ENCODE measurements around the gene SLC39A6. TPM values are rescaled to one million over a fixed set of nuclear protein-coding genes. Genes with fewer than 3 reads are reported as not detected.

SLC39A6 gene
- total RNA-seq = 96.7 and 100 TPM in 2 replicates

GRCh38 chr18:36129300-36130038 lies at the start of gene SLC39A6, which contains the start of gene ELP2:
TSS of gene SLC39A6 (minus strand) at chr18:36129340. CDS start at chr18:36127007, 2,333 bp downstream.
TSS of gene ELP2 (plus strand) at chr18:36129899. CDS start at chr18:36129934, 35 bp downstream.

DNA sequence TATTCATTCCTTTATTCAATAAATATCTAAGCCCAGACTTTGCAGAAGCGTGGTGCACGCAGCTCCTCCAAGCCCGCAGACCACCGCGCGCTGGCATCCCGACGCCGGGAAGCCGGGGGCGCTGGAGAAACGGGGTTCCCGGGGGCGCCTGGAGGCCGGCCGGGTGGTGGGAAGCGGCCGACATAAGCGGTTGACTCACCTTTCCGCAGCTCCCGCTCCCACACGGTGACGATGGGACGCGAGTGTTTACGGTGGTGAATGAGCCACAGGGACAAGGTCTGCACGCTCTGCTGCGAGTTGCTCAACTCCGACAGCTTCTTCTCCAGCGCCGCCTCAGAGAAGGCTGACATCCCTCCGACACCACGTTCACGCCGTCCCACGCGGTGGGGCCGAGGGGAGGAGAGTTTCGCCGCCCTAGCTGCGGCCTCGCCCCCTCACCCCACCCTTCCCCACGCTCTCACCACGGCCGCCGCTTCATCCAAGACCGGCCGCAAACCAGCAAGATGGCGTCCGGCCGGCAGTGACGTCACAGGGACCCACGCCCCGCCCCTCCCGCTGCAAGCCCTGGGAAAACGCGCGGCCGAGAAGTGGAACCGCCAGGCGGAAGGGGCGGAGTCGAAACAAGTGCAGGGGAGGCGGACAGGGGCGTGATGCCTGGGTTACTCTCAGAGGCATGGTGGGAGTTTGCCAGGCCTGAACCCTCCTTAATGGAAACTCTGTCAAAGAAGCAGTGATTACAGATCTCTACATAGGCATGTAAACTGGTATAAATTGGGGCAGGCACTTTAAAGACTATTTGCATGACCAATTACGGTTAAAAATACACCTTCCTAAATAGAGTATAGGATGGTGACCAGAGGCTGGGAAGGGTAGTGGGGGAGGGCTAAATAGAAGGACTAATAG lies 61.8 kb downstream of the SLC39A6 start, which contains the start of gene RPRD1A:
RPRD1A (minus strand) TSS at position 505 of the 903 bp plus-strand sequence; CDS start at position 350, 155 bp downstream.

Other genes starting within 250 kb of the SLC39A6 start
- 35.2 and 53.0 TPM in 2 replicates for gene RPRD1A, start 61.8 kb downstream of the SLC39A6 start, total RNA-seq
- gene ELP2, start 559 bp upstream of the SLC39A6 start, total RNA-seq = 80.2 and 83.6 TPM in 2 replicates
- 4.9 and 24.9 TPM in 2 replicates for gene MOCOS, start 58.2 kb upstream of the SLC39A6 start, total RNA-seq
- gene FHOD3, start 168.4 kb upstream of the SLC39A6 start, total RNA-seq = 0.88 and 16.9 TPM in 2 replicates